ENCODE data around the gene ITPR2. TPM values are rescaled to one million over a fixed set of nuclear protein-coding genes. Genes with fewer than 3 reads are reported as not detected.

The ITPR2 gene
- total RNA-seq, 2 experiments from 2014 or later = 28.8 to 29.9 TPM

- Histone ChIP-seq H3K4me3 (ENCODE audit: low read length) (no peak overlapping the region), H3K4me1 (ENCODE audit: insufficient read depth, low read length) (no peaks in the 10 kb centered on the region), H3K36me3 (ENCODE audit: insufficient read depth, low read length) (peaks cover 39% of the 10 kb centered on the region), H3K9me3 (ENCODE audit: control insufficient read depth in 1 of 2, insufficient read depth in 1 of 2, low read length in 2 of 2) (no peaks in the 10 kb centered on the region), H3K27ac (ENCODE audit: low read depth in 1 of 2, low read length in 2 of 2) (no peak overlapping the region), H3K27me3 (ENCODE audit: control insufficient read depth in 1 of 2, insufficient read depth in 2 of 2, low read length in 2 of 2) (no peaks in the 10 kb centered on the region)
- POLR2A ChIA-PET = no interaction called here
- DNase-seq (no peak), ATAC-seq (ENCODE audit: poor library complexity) (no peak)
- H3K9me3 Mint-ChIP-seq = no peaks in the 10 kb centered on the region
- H3K4me1 Mint-ChIP-seq (ENCODE audit: low read depth) = no peaks in the 10 kb centered on the region
- no peaks in the 10 kb centered on the region for H3K27me3 Mint-ChIP-seq
- H3K27ac Mint-ChIP-seq = no peak overlapping the region
- CTCF ChIA-PET = no interaction called here
- H3K36me3 Mint-ChIP-seq (ENCODE audit: low read depth) = peaks cover 93% of the 10 kb centered on the region
- no peak for TF ChIP-seq CTCF (IDR thresholded peaks at IDR 0.05)
- intact Hi-C loops (cut with DNase I, micrococcal nuclease) = no loop called here
- H3K4me3 Mint-ChIP-seq = no peak overlapping the region
These were observed 209.9 kb downstream of the ITPR2 start for GRCh38 chr12:26623136-26623535.

- Histone ChIP-seq H3K4me3 (ENCODE audit: low read length) (no peak overlapping the region), H3K36me3 (ENCODE audit: insufficient read depth, low read length) (peaks cover 36% of the 10 kb centered on the region), H3K9me3 (ENCODE audit: control insufficient read depth in 1 of 2, insufficient read depth in 1 of 2, low read length in 2 of 2) (no peaks in the 10 kb centered on the region), H3K4me1 (ENCODE audit: insufficient read depth, low read length) (no peaks in the 10 kb centered on the region), H3K27me3 (ENCODE audit: control insufficient read depth in 1 of 2, insufficient read depth in 2 of 2, low read length in 2 of 2) (no peaks in the 10 kb centered on the region), H3K27ac (ENCODE audit: low read depth in 1 of 2, low read length in 2 of 2) (no peak overlapping the region)
- ChIA-PET CTCF (no interaction called here), POLR2A (no interaction called here)
- Mint-ChIP-seq H3K27me3 (no peaks in the 10 kb centered on the region), H3K36me3 (ENCODE audit: low read depth) (peaks cover 91% of the 10 kb centered on the region), H3K9me3 (no peaks in the 10 kb centered on the region), H3K27ac (no peak overlapping the region), H3K4me3 (no peak overlapping the region), H3K4me1 (ENCODE audit: low read depth) (no peaks in the 10 kb centered on the region)
- intact Hi-C loops (cut with DNase I, micrococcal nuclease) = no loop called here
- DNase-seq = no peak
- TF ChIP-seq CTCF (IDR thresholded peaks at IDR 0.05) = no peak
- no peak for ATAC-seq (ENCODE audit: poor library complexity)
These were observed 210.4 kb downstream of the ITPR2 start for GRCh38 chr12:26622601-26623000.

- ChIA-PET CTCF (no interaction called here), POLR2A (no interaction called here)
- H3K4me1 ChIP-seq (ENCODE audit: insufficient read depth, low read length) = no peaks in the 10 kb centered on the region
- Mint-ChIP-seq H3K27me3 (no peaks in the 10 kb centered on the region), H3K4me3 (no peak overlapping the region), H3K27ac (no peak overlapping the region), H3K4me1 (ENCODE audit: low read depth) (no peaks in the 10 kb centered on the region), H3K36me3 (ENCODE audit: low read depth) (peaks cover 90% of the 10 kb centered on the region), H3K9me3 (no peaks in the 10 kb centered on the region)
- DNase-seq (no peak), ATAC-seq (ENCODE audit: poor library complexity) (no peak)
- no peak for TF ChIP-seq CTCF (IDR thresholded peaks at IDR 0.05)
- intact Hi-C loops (cut with DNase I, micrococcal nuclease) = no loop called here
- H3K9me3 ChIP-seq (ENCODE audit: control insufficient read depth in 1 of 2, insufficient read depth in 1 of 2, low read length in 2 of 2) = no peaks in the 10 kb centered on the region
- no peak overlapping the region for H3K27ac ChIP-seq (ENCODE audit: low read depth in 1 of 2, low read length in 2 of 2)
- no peak overlapping the region for H3K4me3 ChIP-seq (ENCODE audit: low read length)
- H3K36me3 ChIP-seq (ENCODE audit: insufficient read depth, low read length) = peaks cover 31% of the 10 kb centered on the region
- H3K27me3 ChIP-seq (ENCODE audit: control insufficient read depth in 1 of 2, insufficient read depth in 2 of 2, low read length in 2 of 2) = no peaks in the 10 kb centered on the region
These were observed 211.1 kb downstream of the ITPR2 start for GRCh38 chr12:26621932-26622331.
